BLaER1 treated with 17β-estradiol and CSF1 and Interleukin-3, amounts not matched to agents 10 nM and 100 nM (cell line): Measurements from ENCODE around the gene LAMTOR2.

ENCODE experiments used
- H3K27ac ChIP-seq, 11 experiments: shearing (Covaris generic); formaldehyde crosslinking; 2 replicates each; pipeline ENCODE4 v1.8.1; 2022
- H3K27me3 ChIP-seq, 11 experiments: shearing (Covaris generic); formaldehyde crosslinking; 2 replicates each; pipeline ENCODE4 v1.8.1; 2022
- H3K36me3 ChIP-seq, 11 experiments: shearing (Covaris generic); formaldehyde crosslinking; 2 replicates each; pipeline ENCODE4 v1.8.1; 2022
- H3K4me1 ChIP-seq, 10 experiments: shearing (Covaris generic); formaldehyde crosslinking; 2 replicates each; pipeline ENCODE4 v1.8.1; 2022
- H3K4me2 ChIP-seq, 11 experiments: shearing (Covaris generic); formaldehyde crosslinking; 2 replicates each; pipeline ENCODE4 v1.8.1; 2022
- H3K4me3 ChIP-seq, 10 experiments: shearing (Covaris generic); formaldehyde crosslinking; 2 replicates each; pipeline ENCODE4 v1.8.1; 2022
- H3K9ac ChIP-seq, 11 experiments: shearing (Covaris generic); formaldehyde crosslinking; 2 replicates each; pipeline ENCODE4 v1.8.1; 2022
- H3K9me3 ChIP-seq, 11 experiments: shearing (Covaris generic); formaldehyde crosslinking; replicated peaks in 1 of 11; 2 replicates each; pipeline ENCODE4 v1.8.1; 2022
- H4K20me1 ChIP-seq, 11 experiments: shearing (Covaris generic); formaldehyde crosslinking; 2 replicates each; pipeline ENCODE4 v1.8.1; 2022
- Cebpa-rat ChIP-seq, 11 experiments: shearing (Covaris generic); IDR thresholded peaks; 2 replicates each; pipeline ENCODE4 v1.8.1; 2022

LAMTOR2 gene

GRCh38 chr1:156075775-156076204, 21.2 kb downstream of the LAMTOR2 start:
- H3K4me2 ChIP-seq: peak overlapping the region; percentile 60 to 99 (median 82)
- no peaks in the 10 kb centered on the region for H3K27me3 ChIP-seq
- peak overlapping the region in 4 of 10 experiments; percentile 46 to 64 (median 52); a peak in 7 of 20 replicates for H3K4me3 ChIP-seq
- H3K9me3 ChIP-seq: no peaks in the 10 kb centered on the region
- no peak for TF ChIP-seq Cebpa-rat (IDR thresholded peaks at IDR 0.05)
- H3K4me1 ChIP-seq: peaks cover 29 to 89% (median 80%) of the 10 kb centered on the region in 10 experiments
- peak overlapping the region in 7 of 11 experiments; percentile 4 to 64 (median 49); a peak in 9 of 22 replicates for H3K27ac ChIP-seq
- H3K36me3 ChIP-seq: peaks cover 0 to 54% (median 45%) of the 10 kb centered on the region in 11 experiments; a peak in 19 of 22 replicates
- peaks cover 0 to 88% (median 68%) of the 10 kb centered on the region in 11 experiments; a peak in 16 of 22 replicates for H4K20me1 ChIP-seq
- H3K9ac ChIP-seq: peak overlapping the region in 10 of 11 experiments; percentile 41 to 72 (median 55); a peak in 14 of 22 replicates

GRCh38 chr1:156076609-156077429, 22.2 kb downstream of the LAMTOR2 start:
- Histone ChIP-seq H3K27ac (peak overlapping the region in 10 of 11 experiments; percentile 27 to 65 (median 50); a peak in 19 of 22 replicates), H3K36me3 (peaks cover 0 to 54% (median 45%) of the 10 kb centered on the region in 11 experiments; a peak in 19 of 22 replicates), H3K27me3 (no peaks in the 10 kb centered on the region), H3K4me1 (peaks cover 35 to 82% (median 75%) of the 10 kb centered on the region in 10 experiments), H3K9ac (peak overlapping the region; percentile 41 to 72 (median 57); a peak in 20 of 22 replicates), H4K20me1 (peaks cover 0 to 87% (median 70%) of the 10 kb centered on the region in 11 experiments; a peak in 16 of 22 replicates), H3K9me3 (no peaks in the 10 kb centered on the region), H3K4me3 (peak overlapping the region in 9 of 10 experiments; percentile 23 to 64 (median 46); a peak in 16 of 20 replicates), H3K4me2 (peak overlapping the region; percentile 60 to 99 (median 82))
- TF ChIP-seq Cebpa-rat (IDR thresholded peaks at IDR 0.05): no peak

- Histone ChIP-seq H3K4me2 (peak overlapping the region; percentile 60 to 99 (median 82); a peak in 13 of 22 replicates), H3K4me1 (peaks cover 35 to 79% (median 73%) of the 10 kb centered on the region in 10 experiments), H3K36me3 (peaks cover 0 to 54% (median 43%) of the 10 kb centered on the region in 11 experiments; a peak in 19 of 22 replicates), H3K27me3 (no peaks in the 10 kb centered on the region), H3K4me3 (no peak overlapping the region), H3K9me3 (no peaks in the 10 kb centered on the region), H3K27ac (peak overlapping the region in 3 of 11 experiments; percentile 50 to 65 (median 64); a peak in 4 of 22 replicates), H3K9ac (0 out of 22 replicates have a peak overlapping the region, but pooled peaks of 1 of the 11 experiments have one; percentile 12), H4K20me1 (peaks cover 0 to 85% (median 70%) of the 10 kb centered on the region in 11 experiments; a peak in 16 of 22 replicates)
- TF ChIP-seq Cebpa-rat (IDR thresholded peaks at IDR 0.05): no peak
Measured at GRCh38 chr1:156077430-156077760, 22.8 kb downstream of the LAMTOR2 start.

DNA sequence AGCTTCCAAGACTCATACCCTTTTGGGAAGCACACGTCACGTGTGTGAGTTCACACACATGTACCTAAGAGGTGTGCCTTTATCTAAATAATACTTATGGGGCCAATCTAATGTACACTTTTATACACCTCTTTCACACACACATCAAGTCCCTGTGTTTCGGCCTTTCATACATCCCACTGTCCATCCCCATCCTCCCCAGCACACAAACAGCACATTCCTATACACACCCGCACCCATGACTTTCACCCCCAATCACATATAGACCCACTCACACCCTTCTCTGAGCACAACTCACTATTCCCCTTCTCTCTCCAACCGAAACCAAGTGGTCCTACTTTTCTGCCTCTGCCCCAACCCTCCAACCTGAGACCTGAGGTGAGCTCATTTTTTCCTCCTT, 24.1 kb downstream of the LAMTOR2 start:
- Histone ChIP-seq H3K9me3 (no peaks in the 10 kb centered on the region), H3K9ac (peak overlapping the region in 8 of 11 experiments; percentile 5 to 54 (median 32); a peak in 12 of 22 replicates), H3K27me3 (no peaks in the 10 kb centered on the region), H4K20me1 (peaks cover 0 to 73% (median 63%) of the 10 kb centered on the region in 11 experiments; a peak in 16 of 22 replicates), H3K27ac (peak overlapping the region in 4 of 11 experiments; percentile 5 to 51 (median 22); a peak in 4 of 22 replicates), H3K4me3 (no peak overlapping the region), H3K4me1 (peaks cover 42 to 80% (median 76%) of the 10 kb centered on the region in 10 experiments), H3K36me3 (peaks cover 0 to 42% (median 33%) of the 10 kb centered on the region in 11 experiments; a peak in 19 of 22 replicates), H3K4me2 (peak overlapping the region in 9 of 11 experiments; percentile 17 to 99 (median 96); a peak in 18 of 22 replicates)
- no peak for TF ChIP-seq Cebpa-rat (IDR thresholded peaks at IDR 0.05)

DNA sequence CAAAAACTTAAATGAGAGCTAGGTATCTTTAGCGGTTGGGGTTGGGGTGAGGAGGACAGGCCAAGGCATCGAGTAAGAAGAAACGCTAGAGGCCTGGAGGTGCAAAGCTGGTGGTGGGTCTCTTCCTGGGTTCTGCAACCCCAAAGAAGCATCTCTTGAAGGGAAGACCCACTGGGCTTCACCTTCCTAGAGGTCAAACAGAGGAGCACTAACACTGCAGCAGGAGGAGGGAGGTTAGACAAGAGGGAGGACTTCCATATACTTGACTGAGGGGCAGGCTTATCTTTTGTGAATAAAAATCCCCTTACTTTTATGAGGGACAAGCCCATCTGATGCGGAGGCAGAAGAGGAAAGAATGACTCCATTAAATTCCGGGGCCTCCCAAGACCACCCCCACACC, 25.2 kb downstream of the LAMTOR2 start:
- Histone ChIP-seq H3K4me3 (peak overlapping the region in 8 of 10 experiments; percentile 76 to 86 (median 78); a peak in 14 of 20 replicates), H3K4me2 (peak overlapping the region in 10 of 11 experiments; percentile 95 to 99 (median 97); a peak in 19 of 22 replicates), H3K27me3 (no peaks in the 10 kb centered on the region), H3K9ac (peak overlapping the region in 7 of 11 experiments; percentile 82 to 92 (median 90); a peak in 11 of 22 replicates), H4K20me1 (peaks cover 0 to 66% (median 60%) of the 10 kb centered on the region in 11 experiments; a peak in 16 of 22 replicates), H3K4me1 (peaks cover 49 to 86% (median 81%) of the 10 kb centered on the region in 10 experiments), H3K36me3 (peaks cover 0 to 35% (median 29%) of the 10 kb centered on the region in 11 experiments; a peak in 19 of 22 replicates), H3K27ac (0 out of 22 replicates have a peak overlapping the region, but pooled peaks of 1 of the 11 experiments have one; percentile 17), H3K9me3 (no peaks in the 10 kb centered on the region)
- no peak for TF ChIP-seq Cebpa-rat (IDR thresholded peaks at IDR 0.05)

DNA sequence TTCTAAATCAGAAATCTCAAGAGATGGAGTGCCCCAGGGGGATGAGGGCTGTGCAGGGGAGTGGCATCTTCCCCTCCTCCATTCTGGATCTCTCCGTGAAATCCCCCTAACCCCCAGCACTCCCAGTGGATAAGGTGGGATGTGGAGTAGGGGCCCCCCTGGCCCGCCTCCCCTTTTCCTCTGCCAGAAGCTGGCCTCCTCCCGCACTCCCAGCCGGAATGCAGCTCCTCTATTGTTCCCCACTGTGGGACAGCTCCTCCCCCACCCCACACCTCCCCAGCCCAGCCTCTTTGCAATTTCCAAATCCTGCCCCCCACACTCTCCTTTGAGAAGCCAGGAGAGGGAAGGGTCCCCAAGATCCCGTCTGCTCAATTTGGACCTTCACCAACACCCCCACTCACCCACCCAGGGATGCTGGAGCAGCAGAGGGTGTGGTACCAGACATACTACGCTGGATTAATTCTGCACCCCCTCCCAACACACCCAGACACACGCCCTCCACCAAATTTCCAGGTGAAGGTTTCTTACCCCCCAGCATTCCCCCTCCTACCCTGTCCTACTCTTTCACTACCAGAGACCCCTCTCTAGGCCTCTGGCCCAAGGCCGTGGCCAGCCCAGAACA, 25.8 kb downstream of the LAMTOR2 start:
- H3K9ac ChIP-seq: peak overlapping the region; percentile 74 to 92 (median 84); a peak in 20 of 22 replicates

DNA sequence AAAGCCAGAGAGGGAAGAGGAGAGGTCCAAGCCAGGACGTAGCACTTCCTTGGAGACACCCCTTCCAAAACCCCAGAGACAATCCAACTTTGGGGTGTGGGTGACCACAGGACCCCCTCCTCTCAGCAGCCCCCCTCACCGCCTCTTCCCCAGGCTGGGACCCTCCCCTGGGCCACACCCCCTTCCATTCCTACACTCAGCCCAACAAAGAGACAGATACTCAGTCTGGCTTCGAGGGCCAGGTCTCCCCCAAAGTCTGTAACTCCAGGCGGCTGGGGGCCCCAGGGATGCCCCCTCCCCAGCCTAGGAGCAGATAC, 26.2 kb downstream of the LAMTOR2 start:
- H4K20me1 ChIP-seq: peaks cover 0 to 55% (median 49%) of the 10 kb centered on the region in 11 experiments; a peak in 16 of 22 replicates
- H3K27me3 ChIP-seq: no peaks in the 10 kb centered on the region
- peak overlapping the region in 9 of 11 experiments; percentile 50 to 86 (median 81); a peak in 18 of 22 replicates for H3K27ac ChIP-seq
- H3K9ac ChIP-seq: peak overlapping the region; percentile 74 to 92 (median 84)
- H3K4me2 ChIP-seq: peak overlapping the region; percentile 95 to 99 (median 97)
- no peaks in the 10 kb centered on the region for H3K9me3 ChIP-seq
- peaks cover 49 to 82% (median 78%) of the 10 kb centered on the region in 10 experiments for H3K4me1 ChIP-seq
- peaks cover 0 to 24% (median 19%) of the 10 kb centered on the region in 11 experiments; a peak in 19 of 22 replicates for H3K36me3 ChIP-seq
- peak overlapping the region; percentile 69 to 86 (median 76) for H3K4me3 ChIP-seq
- TF ChIP-seq Cebpa-rat (IDR thresholded peaks at IDR 0.05): no peak

More for the DNA sequence above, 25.8 kb downstream of the LAMTOR2 start:
- Histone ChIP-seq H3K36me3 (peaks cover 0 to 29% (median 24%) of the 10 kb centered on the region in 11 experiments; a peak in 19 of 22 replicates), H3K27ac (peak overlapping the region in 9 of 11 experiments; percentile 50 to 86 (median 81); a peak in 15 of 22 replicates), H3K27me3 (no peaks in the 10 kb centered on the region), H3K4me2 (peak overlapping the region; percentile 95 to 99 (median 97)), H3K4me1 (peaks cover 49 to 86% (median 81%) of the 10 kb centered on the region in 10 experiments), H3K9me3 (no peaks in the 10 kb centered on the region), H4K20me1 (peaks cover 0 to 60% (median 54%) of the 10 kb centered on the region in 11 experiments; a peak in 16 of 22 replicates), H3K4me3 (peak overlapping the region; percentile 69 to 86 (median 76); a peak in 18 of 20 replicates)
- TF ChIP-seq Cebpa-rat (IDR thresholded peaks at IDR 0.05): no peak
